Fibroblast of skin of right biceps (primary cell): ENCODE results near the gene VWCE.
"Not testable (repeated sequence)": the region's sequence is repeated elsewhere in the genome, so short reads cannot be mapped to it uniquely, and the experiment has no call there.

ENCODE experiments used
- DNase-seq: peaks from one replicate; pipeline ENCODE4 v3.0.0-alpha.2; 2013

Gene VWCE

DNA sequence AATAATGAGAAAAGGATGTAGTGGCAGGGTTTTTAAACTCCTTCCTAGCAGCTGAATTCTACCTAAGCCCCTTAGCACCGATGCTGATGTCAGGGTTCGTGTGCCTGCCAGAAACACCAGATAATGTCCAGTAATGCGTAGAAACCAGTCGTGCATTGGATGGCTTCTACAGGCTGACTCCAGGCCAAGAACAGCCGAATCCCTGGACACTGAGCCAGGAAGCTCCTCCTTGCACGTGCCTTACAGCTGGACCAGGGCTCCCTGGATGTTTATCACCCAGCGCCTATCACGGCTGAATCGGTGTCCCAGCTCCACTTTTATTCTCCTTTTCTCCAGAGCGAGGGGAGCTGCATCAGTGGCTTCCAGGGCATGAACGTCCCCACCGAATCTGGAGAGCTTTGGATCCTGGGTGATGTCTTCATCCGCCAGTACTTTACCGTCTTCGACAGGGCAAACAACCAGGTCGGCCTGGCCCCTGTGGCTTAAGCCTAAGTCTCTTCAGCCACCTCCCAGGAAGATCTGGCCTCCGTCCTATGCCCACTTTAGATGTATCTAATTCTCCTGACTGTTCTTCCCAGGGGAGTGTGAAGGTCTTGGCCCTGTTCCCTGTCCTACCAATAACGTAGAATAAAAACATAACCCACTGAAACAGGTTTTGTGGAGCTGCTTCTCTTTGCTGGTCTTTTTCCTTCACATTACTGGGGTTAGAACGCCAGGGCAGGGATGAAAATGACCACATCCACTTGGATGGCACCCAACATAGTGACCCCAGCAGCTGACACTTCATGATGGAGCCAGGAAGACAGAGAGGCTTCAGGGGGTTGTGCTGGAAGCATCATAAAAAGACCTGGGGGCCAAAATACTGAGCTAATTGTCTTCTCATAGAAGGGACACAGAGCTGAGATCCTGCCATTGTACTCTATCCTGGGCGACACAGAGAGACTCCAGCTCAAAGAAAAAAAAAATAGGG lies 44.0 kb downstream of the VWCE start:
- DNase-seq, result not testable (repeated sequence)

DNA sequence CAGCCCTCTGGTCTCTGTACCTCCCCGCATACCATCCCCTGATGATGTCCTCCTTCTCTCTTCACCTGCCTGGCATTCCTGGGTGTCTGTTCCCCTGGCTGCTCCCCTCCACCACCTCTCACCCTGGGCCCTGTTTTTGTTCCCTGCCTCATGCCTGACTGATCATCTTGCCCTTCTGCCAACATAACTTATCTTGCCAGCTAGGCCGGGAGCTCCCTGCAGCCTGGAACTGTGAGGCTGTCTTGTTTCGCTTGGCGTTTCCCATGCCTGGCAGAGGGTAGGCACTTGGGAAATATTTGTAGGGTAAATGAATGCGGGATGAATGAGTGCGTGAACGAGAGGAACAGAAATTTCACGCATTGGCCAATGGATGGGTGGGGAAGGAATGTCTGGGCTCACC lies 45.9 kb downstream of the VWCE start:
- not testable (repeated sequence) for DNase-seq

DNA sequence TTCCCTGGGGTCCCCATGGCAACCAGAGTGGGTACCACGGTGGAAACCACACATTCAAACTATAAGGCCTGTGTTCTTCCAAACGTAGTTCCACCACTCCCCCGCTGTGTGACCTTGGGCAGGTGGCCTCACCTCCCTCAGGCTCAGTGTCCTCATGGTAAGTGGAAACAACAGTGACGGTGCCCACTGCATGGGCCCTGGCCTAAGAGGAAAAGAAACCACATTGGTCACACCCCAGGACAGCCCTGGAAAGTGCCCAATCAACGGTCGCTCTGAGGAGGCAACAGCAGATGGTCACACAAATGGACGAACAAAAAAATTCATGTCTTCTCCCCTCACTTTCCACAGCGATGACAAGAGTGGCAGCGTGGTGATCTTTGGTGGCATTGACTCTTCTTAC lies 47.0 kb downstream of the VWCE start:
- DNase-seq, result not testable (repeated sequence)

DNA sequence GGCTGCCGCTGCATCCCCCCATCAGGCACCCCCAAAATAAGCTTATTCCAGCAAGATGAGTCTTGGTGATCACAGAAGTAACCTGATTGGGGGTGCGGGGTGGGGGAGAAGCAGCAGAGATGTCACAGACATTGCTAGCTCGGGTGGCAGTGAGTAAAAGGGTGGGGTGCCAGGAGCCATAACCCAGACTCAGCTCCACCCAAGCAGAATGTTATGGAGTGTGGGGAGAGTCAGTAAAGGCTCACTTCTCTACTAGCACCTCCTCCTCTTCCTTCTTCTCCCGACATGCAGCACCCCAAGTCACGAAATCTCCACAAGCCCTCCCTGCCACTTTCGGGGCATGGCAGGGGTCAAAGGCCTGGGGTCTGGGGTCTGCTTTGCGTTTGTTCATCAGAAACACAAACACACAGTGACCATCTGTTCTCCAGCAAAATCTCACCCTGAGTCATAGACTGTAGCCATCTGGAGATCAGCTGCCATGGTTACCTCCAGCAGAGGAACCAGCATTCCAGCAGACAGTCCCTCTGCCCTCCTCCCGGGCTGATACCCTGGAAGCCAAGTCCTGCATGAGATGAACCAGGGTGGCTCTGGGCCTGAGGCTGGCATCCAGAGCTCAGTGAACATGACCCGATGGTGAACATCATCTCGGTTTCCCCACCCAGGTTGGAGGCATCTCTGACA lies 49.7 kb downstream of the VWCE start:
- DNase-seq, result not testable (repeated sequence)

DNA sequence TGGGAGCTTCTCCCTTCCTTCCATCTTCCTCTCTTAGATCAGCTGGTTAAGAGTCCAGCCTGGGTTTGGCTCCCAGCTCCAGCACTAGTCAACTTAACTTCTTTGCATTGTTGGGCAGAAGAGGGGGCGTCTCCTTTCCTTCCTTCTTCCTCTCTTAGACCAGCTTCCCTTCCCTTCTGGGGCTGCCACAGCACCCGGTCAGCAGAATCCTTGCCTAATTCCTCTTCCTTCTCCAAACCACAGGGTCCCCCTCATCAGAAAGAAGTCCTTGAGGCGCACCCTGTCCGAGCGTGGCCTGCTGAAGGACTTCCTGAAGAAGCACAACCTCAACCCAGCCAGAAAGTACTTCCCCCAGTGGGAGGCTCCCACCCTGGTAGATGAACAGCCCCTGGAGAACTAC lies 53.6 kb downstream of the VWCE start:
- DNase-seq, result not testable (repeated sequence)

DNA sequence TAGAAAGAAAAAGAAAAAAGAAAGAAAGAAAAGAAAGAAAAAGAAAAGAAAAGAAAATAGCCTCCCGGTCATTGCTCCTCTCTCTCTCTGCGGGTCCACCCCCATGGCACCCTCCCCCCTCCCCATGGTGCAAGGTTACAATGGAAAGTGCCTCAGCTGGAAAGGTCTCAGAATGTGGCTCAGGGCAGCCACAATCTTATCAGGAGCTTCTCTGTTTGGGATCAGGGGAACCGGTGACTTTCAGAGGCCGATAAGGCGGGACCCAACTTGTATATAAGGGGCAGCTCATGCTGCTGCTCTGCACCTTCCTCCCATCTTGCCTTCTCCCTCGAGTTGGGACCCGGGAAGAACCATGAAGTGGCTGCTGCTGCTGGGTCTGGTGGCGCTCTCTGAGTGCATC lies 54.2 kb downstream of the VWCE start, which contains the start of gene PGA5:
Gene PGA5, plus strand, starts transcription at position 301 of the 400 bp plus-strand sequence. Its CDS starts 52 bp downstream, at position 353.
- DNase-seq, result not testable (repeated sequence)

DNA sequence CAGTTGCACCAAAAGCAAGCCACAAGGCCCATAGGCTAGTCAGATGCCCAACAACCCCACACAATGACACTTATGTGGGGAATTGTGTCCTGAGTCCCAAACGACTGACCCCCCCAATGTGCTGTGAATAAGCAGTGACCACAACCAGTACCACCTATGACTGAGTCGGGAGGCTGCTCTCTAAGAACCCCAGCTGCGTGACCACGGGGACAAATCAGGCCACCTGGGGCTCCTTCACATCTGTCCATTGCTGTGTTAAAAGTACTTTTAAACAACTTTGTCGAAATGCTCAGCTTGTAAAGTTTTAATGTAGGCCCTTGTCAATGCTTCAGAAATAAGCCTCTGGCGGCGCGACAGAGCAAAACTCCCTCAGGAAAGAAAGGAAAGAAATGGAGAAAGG lies 54.8 kb downstream of the VWCE start:
- DNase-seq, result not testable (repeated sequence)

DNA sequence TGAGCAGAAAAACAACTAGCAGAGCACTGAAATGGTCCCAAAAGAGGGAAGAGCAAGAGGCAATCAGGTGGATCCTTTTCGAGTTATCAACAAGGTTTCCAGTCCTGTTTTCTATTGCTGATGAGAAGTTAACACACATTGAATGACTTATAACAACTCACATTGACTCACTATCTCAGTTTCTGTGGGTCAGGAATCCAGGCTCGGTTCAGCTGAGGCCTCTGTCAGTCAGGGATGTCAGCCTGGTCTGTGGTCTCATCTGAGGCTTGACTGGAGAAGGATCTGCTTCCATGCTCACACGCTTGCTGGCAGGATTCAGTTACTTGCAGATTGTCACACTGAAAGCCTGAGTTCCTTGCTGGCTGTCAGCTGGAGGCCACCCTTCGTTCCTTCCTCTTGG lies 58.0 kb downstream of the VWCE start:
- DNase-seq, result not testable (repeated sequence)

DNA sequence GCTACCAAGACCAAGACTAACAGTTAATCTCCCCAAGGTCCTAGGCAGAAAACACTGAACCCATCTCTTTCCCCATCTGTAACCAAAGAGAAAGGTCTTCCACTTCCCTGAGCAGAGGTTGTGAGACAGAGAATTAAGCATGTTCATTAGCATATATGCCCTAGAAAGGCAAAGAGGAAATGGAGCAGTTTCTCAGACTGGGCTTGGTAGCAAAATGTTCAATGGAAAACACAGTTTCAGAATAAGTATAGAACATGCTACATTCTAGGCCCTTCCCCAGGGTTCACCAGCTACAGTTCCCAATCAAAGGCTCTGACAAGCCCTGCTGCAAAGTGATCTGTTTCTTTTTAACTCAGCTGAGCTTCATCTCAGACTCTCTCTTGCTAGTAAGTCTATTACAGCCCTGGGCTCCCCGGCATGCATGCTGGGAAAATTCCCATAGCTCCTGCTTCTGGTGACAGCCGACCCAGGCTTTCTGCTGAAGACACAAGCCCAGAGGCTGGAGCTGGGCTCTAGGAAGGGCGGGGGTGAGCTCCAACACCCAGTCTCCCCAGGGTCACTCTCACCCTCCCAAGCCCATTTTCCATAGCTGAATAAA lies 62.5 kb downstream of the VWCE start:
- not testable (repeated sequence) for DNase-seq

DNA sequence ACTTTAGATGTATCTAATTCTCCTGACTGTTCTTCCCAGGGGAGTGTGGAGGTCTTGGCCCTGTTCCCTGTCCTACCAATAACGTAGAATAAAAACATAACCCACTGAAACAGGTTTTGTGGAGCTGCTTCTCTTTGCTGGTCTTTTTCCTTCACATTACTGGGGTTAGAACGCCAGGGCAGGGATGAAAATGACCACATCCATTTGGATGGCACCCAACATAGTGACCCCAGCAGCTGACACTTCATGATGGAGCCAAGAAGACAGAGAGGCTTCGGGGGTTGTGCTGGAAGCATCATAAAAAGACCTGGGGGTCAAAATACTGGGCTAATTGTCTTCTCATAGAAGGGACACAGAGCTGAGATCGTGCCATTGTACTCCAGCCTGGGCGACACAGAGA lies 63.5 kb downstream of the VWCE start:
- DNase-seq, result not testable (repeated sequence)

DNA sequence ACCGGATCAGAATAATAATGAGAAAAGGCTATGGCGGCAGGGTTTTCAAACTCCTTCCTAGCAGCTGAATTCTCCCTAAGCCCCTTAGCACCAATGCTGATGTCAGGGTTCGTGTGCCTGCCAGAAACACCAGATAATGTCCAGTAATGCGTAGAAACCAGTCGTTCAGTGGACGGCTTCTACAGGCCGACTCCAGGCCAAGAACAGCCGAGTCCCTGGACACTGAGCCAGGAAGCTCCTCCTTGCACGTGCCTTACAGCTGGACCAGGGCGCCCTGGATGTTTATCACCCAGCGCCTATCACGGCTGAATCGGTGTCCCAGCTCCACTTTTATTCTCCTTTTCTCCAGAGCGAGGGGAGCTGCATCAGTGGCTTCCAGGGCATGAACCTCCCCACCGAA lies 64.1 kb downstream of the VWCE start:
- DNase-seq, result not testable (repeated sequence)

DNA sequence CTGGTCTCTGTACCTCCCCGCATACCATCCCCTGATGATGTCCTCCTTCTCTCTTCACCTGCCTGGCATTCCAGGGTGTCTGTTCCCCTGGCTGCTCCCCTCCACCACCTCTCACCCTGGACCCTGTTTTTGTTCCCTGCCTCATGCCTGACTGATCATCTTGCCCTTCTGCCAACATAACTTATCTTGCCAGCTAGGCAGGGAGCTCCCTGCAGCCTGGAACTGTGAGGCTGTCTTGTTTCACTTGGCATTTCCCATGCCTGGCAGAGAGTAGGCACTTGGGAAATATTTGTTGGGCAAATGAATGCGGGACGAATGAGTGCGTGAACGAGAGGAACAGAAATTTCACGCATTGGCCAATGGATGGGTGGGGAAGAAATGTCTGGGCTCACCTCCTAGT lies 65.7 kb downstream of the VWCE start:
- not testable (repeated sequence) for DNase-seq

DNA sequence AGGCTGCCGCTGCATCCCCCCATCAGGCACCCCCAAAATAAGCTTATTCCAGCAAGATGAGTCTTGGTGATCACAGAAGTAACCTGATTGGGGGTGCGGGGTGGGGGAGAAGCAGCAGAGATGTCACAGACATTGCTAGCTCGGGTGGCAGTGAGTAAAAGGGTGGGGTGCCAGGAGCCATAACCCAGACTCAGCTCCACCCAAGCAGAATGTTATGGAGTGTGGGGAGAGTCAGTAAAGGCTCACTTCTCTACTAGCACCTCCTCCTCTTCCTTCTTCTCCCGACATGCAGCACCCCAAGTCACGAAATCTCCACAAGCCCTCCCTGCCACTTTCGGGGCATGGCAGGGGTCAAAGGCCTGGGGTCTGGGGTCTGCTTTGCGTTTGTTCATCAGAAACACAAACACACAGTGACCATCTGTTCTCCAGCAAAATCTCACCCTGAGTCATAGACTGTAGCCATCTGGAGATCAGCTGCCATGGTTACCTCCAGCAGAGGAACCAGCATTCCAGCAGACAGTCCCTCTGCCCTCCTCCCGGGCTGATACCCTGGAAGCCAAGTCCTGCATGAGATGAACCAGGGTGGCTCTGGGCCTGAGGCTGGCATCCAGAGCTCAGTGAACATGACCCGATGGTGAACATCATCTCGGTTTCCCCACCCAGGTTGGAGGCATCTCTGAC lies 68.5 kb downstream of the VWCE start:
- DNase-seq, result not testable (repeated sequence)

DNA sequence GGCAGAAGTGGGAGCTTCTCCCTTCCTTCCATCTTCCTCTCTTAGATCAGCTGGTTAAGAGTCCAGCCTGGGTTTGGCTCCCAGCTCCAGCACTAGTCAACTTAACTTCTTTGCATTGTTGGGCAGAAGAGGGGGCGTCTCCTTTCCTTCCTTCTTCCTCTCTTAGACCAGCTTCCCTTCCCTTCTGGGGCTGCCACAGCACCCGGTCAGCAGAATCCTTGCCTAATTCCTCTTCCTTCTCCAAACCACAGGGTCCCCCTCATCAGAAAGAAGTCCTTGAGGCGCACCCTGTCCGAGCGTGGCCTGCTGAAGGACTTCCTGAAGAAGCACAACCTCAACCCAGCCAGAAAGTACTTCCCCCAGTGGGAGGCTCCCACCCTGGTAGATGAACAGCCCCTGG lies 72.4 kb downstream of the VWCE start:
- not testable (repeated sequence) for DNase-seq

DNA sequence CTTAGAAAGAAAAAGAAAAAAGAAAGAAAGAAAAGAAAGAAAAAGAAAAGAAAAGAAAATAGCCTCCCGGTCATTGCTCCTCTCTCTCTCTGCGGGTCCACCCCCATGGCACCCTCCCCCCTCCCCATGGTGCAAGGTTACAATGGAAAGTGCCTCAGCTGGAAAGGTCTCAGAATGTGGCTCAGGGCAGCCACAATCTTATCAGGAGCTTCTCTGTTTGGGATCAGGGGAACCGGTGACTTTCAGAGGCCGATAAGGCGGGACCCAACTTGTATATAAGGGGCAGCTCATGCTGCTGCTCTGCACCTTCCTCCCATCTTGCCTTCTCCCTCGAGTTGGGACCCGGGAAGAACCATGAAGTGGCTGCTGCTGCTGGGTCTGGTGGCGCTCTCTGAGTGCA lies 73.1 kb downstream of the VWCE start, which contains the start of gene PGA4:
Gene PGA4, plus strand, starts transcription at position 301 of the 400 bp plus-strand sequence. Its CDS starts 54 bp downstream, at position 355.
- DNase-seq, result not testable (repeated sequence)

DNA sequence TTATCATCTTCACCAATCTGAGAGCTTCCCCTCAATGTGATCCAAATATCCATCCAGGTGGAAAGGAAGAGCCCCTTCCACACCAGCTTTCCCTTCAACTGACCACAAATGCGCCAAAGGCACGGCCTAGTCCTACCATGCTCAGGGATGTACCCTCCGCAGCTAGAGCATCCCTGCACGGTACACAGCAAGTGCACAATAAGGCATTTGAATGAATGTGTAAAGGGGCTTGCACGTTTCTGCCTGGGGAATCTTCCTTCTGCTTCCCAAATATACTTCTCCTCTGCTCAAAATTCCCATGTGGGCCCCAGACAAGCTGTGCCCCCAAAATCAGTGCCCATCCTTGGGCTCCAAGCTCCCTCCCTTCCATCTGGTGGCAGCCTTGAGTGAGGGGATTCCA lies 76.1 kb downstream of the VWCE start:
- not testable (repeated sequence) for DNase-seq

DNA sequence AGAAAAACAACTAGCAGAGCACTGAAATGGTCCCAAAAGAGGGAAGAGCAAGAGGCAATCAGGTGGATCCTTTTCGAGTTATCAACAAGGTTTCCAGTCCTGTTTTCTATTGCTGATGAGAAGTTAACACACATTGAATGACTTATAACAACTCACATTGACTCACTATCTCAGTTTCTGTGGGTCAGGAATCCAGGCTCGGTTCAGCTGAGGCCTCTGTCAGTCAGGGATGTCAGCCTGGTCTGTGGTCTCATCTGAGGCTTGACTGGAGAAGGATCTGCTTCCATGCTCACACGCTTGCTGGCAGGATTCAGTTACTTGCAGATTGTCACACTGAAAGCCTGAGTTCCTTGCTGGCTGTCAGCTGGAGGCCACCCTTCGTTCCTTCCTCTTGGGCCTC lies 76.8 kb downstream of the VWCE start:
- DNase-seq, result not testable (repeated sequence)

DNA sequence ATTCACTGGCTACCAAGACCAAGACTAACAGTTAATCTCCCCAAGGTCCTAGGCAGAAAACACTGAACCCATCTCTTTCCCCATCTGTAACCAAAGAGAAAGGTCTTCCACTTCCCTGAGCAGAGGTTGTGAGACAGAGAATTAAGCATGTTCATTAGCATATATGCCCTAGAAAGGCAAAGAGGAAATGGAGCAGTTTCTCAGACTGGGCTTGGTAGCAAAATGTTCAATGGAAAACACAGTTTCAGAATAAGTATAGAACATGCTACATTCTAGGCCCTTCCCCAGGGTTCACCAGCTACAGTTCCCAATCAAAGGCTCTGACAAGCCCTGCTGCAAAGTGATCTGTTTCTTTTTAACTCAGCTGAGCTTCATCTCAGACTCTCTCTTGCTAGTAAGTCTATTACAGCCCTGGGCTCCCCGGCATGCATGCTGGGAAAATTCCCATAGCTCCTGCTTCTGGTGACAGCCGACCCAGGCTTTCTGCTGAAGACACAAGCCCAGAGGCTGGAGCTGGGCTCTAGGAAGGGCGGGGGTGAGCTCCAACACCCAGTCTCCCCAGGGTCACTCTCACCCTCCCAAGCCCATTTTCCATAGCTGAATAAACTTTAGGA lies 81.3 kb downstream of the VWCE start:
- DNase-seq, result not testable (repeated sequence)

DNA sequence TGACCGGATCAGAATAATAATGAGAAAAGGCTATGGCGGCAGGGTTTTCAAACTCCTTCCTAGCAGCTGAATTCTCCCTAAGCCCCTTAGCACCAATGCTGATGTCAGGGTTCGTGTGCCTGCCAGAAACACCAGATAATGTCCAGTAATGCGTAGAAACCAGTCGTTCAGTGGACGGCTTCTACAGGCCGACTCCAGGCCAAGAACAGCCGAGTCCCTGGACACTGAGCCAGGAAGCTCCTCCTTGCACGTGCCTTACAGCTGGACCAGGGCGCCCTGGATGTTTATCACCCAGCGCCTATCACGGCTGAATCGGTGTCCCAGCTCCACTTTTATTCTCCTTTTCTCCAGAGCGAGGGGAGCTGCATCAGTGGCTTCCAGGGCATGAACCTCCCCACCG lies 82.9 kb downstream of the VWCE start:
- not testable (repeated sequence) for DNase-seq

DNA sequence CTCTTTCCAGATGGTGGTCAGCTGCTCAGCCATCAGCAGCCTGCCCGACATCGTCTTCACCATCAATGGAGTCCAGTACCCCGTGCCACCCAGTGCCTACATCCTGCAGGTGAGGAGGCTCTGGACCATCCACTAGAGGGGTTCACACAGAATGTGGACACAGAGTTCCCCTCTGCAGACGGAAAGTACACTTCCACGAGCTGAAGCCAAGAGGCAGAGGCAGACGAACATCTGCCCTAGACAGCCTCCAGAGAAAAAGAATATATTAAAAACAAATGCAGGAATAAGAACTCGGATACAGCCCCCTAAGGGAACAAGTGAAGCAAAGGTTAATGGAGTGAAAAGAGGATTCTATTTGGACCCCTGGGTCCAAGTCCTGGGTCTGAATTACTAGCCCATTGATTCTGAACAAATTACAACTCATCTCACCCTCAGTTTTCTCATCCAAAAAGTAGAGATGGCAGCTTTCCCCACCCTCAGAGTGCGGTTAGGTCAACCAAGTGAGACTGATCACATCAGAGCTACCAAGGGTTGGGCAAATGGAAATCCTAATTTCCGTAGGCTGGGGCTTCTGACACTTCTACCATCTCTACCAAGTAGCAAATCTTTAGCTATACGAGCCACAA lies 83.7 kb downstream of the VWCE start:
- not testable (repeated sequence) for DNase-seq

DNA sequence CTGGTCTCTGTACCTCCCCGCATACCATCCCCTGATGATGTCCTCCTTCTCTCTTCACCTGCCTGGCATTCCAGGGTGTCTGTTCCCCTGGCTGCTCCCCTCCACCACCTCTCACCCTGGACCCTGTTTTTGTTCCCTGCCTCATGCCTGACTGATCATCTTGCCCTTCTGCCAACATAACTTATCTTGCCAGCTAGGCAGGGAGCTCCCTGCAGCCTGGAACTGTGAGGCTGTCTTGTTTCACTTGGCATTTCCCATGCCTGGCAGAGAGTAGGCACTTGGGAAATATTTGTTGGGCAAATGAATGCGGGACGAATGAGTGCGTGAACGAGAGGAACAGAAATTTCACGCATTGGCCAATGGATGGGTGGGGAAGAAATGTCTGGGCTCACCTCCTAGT lies 84.5 kb downstream of the VWCE start:
- not testable (repeated sequence) for DNase-seq
